HepG2 (cell line): ENCODE results near the gene BCKDHB. TPM values are rescaled to one million over a fixed set of nuclear protein-coding genes. Genes with fewer than 3 reads are reported as not detected.

Source experiments
- ATAC-seq: fragments of 200-7000 bp; cut with Tn5 transposase; 3 replicates; pipeline ENCODE4 v1.9.1; 2020; ENCODE audit warnings: mild to moderate bottlenecking, moderate library complexity
- BruUV-seq: library from RNA; stranded (reverse); fragments of 400-500 nt; replicated peaks from 2 replicates; lab custom pipeline; 2021; lab: Mats Ljungman, UMichigan
- CTCF ChIA-PET: fragments of 300-600 bp; formaldehyde crosslinking; extraction: SDS; loops from one replicate; lab custom pipeline; 2021; ENCODE audit warnings: low total read pairs, inconsistent platforms, low intra/inter-chr PET ratio; lab: Yijun Ruan, JAX
- POLR2A ChIA-PET: fragments of 350-600 bp; sonication (Branson Sonifier 250); formaldehyde crosslinking; loops from one replicate; lab custom pipeline; 2020; ENCODE audit warnings: antibody characterized with exemption, inconsistent platforms; lab: Yijun Ruan, JAX
- DNase-seq: peaks from one replicate; pipeline ENCODE4 v3.0.0-alpha.2; 2015; ENCODE audit warnings: low spot score
- FAIRE-seq: peaks from 3 replicates; lab custom pipeline; 2011; peaks lifted over from hg19 to GRCh38; lab: Jason Lieb, UNC
- H2AFZ ChIP-seq: one replicate; pipeline ENCODE4 v1.6.1; 2011; ENCODE audit warnings: low read length, inconsistent platforms
- H3K27ac ChIP-seq: fragments of 300-600 bp; 3 replicates; pipeline ENCODE4 v1.8.0; 2011; ENCODE audit warnings: mixed run types, mild to moderate bottlenecking, mixed read lengths, low read length, inconsistent platforms; ENCODE audit not compliant: insufficient read depth; ENCODE audit errors: extremely low read length
- H3K27me3 ChIP-seq, 2 experiments: fragments of 200-600 bp in 1 of 2; 2 replicates in 1 of 2; 3 replicates in 1 of 2; pipeline versions ENCODE4 v1.6.0 to v1.8.0; 2011; ENCODE audit warnings: low read length in 2 of 2, mild to moderate bottlenecking in 2 of 2, moderate library complexity in 2 of 2, inconsistent platforms in 1 of 2; ENCODE audit not compliant: insufficient read depth in 2 of 2, control insufficient read depth in 1 of 2
- H3K36me3 ChIP-seq, 2 experiments: fragments of 200-600 bp in 1 of 2; replicated peaks in 1 of 2; 2 replicates in 1 of 2; 3 replicates in 1 of 2; pipeline versions ENCODE4 v1.5.1 to v1.8.0; 2011; ENCODE audit warnings: low read length in 2 of 2, inconsistent platforms in 1 of 2; ENCODE audit not compliant: insufficient read depth in 2 of 2, control insufficient read depth in 1 of 2
- H3K4me1 ChIP-seq: 2 replicates; pipeline ENCODE4 v1.5.1; 2012; ENCODE audit warnings: low read length, inconsistent platforms; ENCODE audit not compliant: insufficient read depth
- H3K4me2 ChIP-seq: 2 replicates; pipeline ENCODE4 v1.6.0; 2011; ENCODE audit warnings: low read depth, low read length, inconsistent platforms
- H3K4me3 ChIP-seq, 3 experiments: fragments of 200-600 bp in 1 of 3; sonication (generic), shearing (Covaris generic) in 1 of 3; replicated peaks in 1 of 3; 2 replicates each; pipeline ENCODE4 v1.5.1; 2011 to 2016; ENCODE audit warnings: low read length in 3 of 3, inconsistent platforms in 2 of 3, low read depth in 2 of 3, mild to moderate bottlenecking in 2 of 3, control low read depth in 1 of 3, mixed read lengths in 1 of 3; ENCODE audit not compliant: insufficient read depth in 1 of 3
- H3K79me2 ChIP-seq: one replicate; pipeline ENCODE4 v1.6.1; 2011; ENCODE audit warnings: low read length, inconsistent platforms; ENCODE audit not compliant: insufficient read depth
- H3K9ac ChIP-seq: 2 replicates; pipeline ENCODE4 v1.6.0; 2011; ENCODE audit warnings: mild to moderate bottlenecking, low read depth, low read length, inconsistent platforms; ENCODE audit not compliant: insufficient read depth
- H3K9me3 ChIP-seq: 2 replicates; pipeline ENCODE4 v1.5.1; 2012; ENCODE audit warnings: mild to moderate bottlenecking, low read length
- H4K20me1 ChIP-seq: 2 replicates; pipeline ENCODE4 v1.6.0; 2011; ENCODE audit warnings: inconsistent platforms, mild to moderate bottlenecking, low read length, moderate library complexity; ENCODE audit not compliant: insufficient read depth
- ATRX ChIP-seq: sonication (generic); formaldehyde crosslinking; IDR thresholded peaks from 2 replicates; pipeline ENCODE4 v1.4.0; 2020; ENCODE audit warnings: missing genetic modification reagents, borderline replicate concordance
- ELF1 ChIP-seq: sonication (generic); formaldehyde crosslinking; IDR thresholded peaks from 2 replicates; pipeline ENCODE4 v1.4.0; 2020; ENCODE audit warnings: missing genetic modification reagents
- HES4 ChIP-seq: sonication (generic); formaldehyde crosslinking; IDR thresholded peaks from 2 replicates; pipeline ENCODE4 v1.9.0; 2021; ENCODE audit warnings: mild to moderate bottlenecking, missing genetic modification reagents, borderline replicate concordance
- HNF4A ChIP-seq: sonication (generic); formaldehyde crosslinking; IDR thresholded peaks from 2 replicates; pipeline ENCODE4 v1.4.0; 2020; ENCODE audit warnings: missing genetic modification reagents
- JUN ChIP-seq: sonication (generic); formaldehyde crosslinking; IDR thresholded peaks from 2 replicates; pipeline ENCODE4 v1.4.0; 2020; ENCODE audit warnings: mild to moderate bottlenecking, missing genetic modification reagents
- MAFF ChIP-seq: IDR thresholded peaks from 2 replicates; pipeline ENCODE4 v1.6.1; 2011; ENCODE audit warnings: low read depth, low read length, improper control_type of control experiment
- RBM22 ChIP-seq: fragments of 200-400 bp; formaldehyde crosslinking; optimal IDR thresholded peaks from 2 replicates; pipeline ENCODE3; 2017; ENCODE audit warnings: mild to moderate bottlenecking, low read length, moderate library complexity
- SETDB1 ChIP-seq: sonication (generic); formaldehyde crosslinking; IDR thresholded peaks from 2 replicates; pipeline ENCODE4 v1.5.1; 2020; ENCODE audit warnings: missing genetic modification reagents, mild to moderate bottlenecking, borderline replicate concordance
- ZFP36L2 ChIP-seq: sonication (generic); formaldehyde crosslinking; IDR thresholded peaks from 2 replicates; pipeline ENCODE4 v1.4.0; 2020; ENCODE audit warnings: missing genetic modification reagents
- ZNF430 ChIP-seq: sonication (generic); formaldehyde crosslinking; IDR thresholded peaks from 2 replicates; pipeline ENCODE4 v1.9.0; 2021; ENCODE audit warnings: mild to moderate bottlenecking, missing genetic modification reagents
- ZNF609 ChIP-seq: sonication (generic); formaldehyde crosslinking; IDR thresholded peaks from 2 replicates; pipeline ENCODE4 v1.4.0; 2020; ENCODE audit warnings: mild to moderate bottlenecking, missing genetic modification reagents, borderline replicate concordance
- WGBS: methylation state at CpG from one replicate; pipeline ENCODE4 v1.1.6; 2017; ENCODE audit warnings: low lambda C conversion rate; 5-methylcytosine and 5-hydroxymethylcytosine counted together
- in situ Hi-C: cut with HindIII; loops from 2 replicates; pipeline ENCODE4 v1.10.0; 2017; ENCODE audit warnings: low pct_unique_long_range_greater_than_20kb; ENCODE audit not compliant: extremely low pct_ligation_motif_present
- intact Hi-C: fragments of 100-400 bp; cut with micrococcal nuclease; formaldehyde crosslinking; loops from one replicate; pipeline ENCODE4 v1.10.0; 2022; ENCODE audit not compliant: unreplicated experiment
- polyA plus RNA-seq, 8 experiments: library from polyadenylated mRNA; depleted of rRNA in 3 of 8; stranded (reverse) in 7 of 8; unstranded in 1 of 8; fragments of >200 nt; fragmentation: Illumina TruSeq in 4 of 8; extraction: Trizol in 4 of 8; gene quantifications; 2 replicates each; pipeline versions ENCODE4 v1.2.1 to v1.2.3, GENCODE V29; 2011 to 2016; ENCODE audit warnings: low read depth in 4 of 8, missing spikeins in 1 of 8, mixed read lengths in 1 of 8; ENCODE audit not compliant: insufficient read depth in 1 of 8
- total RNA-seq, 5 experiments: library from RNA; depleted of rRNA; stranded (reverse); fragments of >200 nt; fragmentation: Illumina TruSeq; extraction: Trizol; gene quantifications; 2 replicates each; pipeline ENCODE4 v1.2.3, GENCODE V29; 2016; ENCODE audit warnings: low read depth in 1 of 5

BCKDHB gene
- total and polyA plus RNA-seq, 2 of the 13 experiments (the other 11 are each of a cell fraction or from before 2014, with no cell fraction given), result 10.8 to 13.6 TPM

DNA sequence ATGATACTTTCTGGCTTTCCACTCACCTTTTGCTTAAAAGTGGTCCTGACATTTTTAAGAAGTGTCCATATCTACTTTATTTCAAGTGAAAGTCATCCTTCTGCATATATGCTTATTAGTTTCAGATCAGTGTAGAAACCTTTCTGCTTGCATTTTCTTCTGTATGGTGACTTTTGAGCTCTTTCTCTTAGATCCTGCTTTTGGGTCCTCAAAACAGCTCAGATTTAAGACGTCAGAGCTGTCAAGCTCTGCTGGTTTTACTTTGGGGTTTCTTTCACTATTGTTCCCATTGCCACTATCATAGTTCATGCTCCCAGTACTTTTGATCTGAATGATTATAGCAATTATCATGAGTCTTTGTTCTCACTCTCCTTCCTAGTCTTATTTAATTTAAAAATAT lies 41.7 kb downstream of the BCKDHB start:
- DNase-seq, result no peak
- intact Hi-C loops, result no loop called here
- BruUV-seq, result no TSS peak
- no peak overlapping the region for H2AFZ ChIP-seq
- no peak overlapping the region for H3K4me3 ChIP-seq
- no peak overlapping the region for H3K4me2 ChIP-seq
- H3K79me2 ChIP-seq, result no peaks in the 10 kb centered on the region
- ChIA-PET CTCF (no interaction called here), POLR2A (no interaction called here)
- no peak overlapping the region for H3K27ac ChIP-seq
- H3K9ac ChIP-seq, result no peak overlapping the region
- H3K4me1 ChIP-seq, result no peaks in the 10 kb centered on the region
- no peak for ATAC-seq
- FAIRE-seq, result no peak
- H3K36me3 ChIP-seq, result no peaks in the 10 kb centered on the region; a peak in 1 of 5 replicates
- no peaks in the 10 kb centered on the region for H4K20me1 ChIP-seq
- no peaks in the 10 kb centered on the region for H3K27me3 ChIP-seq
- no peaks in the 10 kb centered on the region for H3K9me3 ChIP-seq
- 95% methylated on average over 1 of the region's 1 CpG for WGBS
- no peak for TF ChIP-seq RBM22
- in situ Hi-C loops, result no loop called here

DNA sequence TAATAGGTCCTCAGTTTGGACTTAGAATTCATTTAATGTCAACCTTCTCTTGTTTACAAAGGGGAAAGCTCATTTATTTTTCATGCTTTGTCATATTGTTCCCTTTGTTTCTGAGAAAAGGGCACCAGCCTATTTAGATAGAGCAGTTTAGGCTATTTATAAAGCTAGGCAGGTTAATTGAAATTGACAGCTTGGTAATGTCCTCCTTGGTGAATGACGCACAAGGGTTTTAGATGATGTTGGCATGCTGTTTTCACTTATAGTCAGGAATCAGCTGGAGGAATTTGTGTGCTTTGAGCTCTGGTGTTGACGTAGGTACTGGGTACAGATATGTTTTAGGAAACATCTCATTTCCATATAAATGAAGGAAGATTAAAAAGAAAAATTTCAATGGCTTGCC lies 45.2 kb downstream of the BCKDHB start:
- Histone ChIP-seq H3K9ac (no peak overlapping the region), H2AFZ (no peak overlapping the region), H4K20me1 (no peaks in the 10 kb centered on the region), H3K36me3 (no peaks in the 10 kb centered on the region; a peak in 1 of 5 replicates), H3K9me3 (no peaks in the 10 kb centered on the region), H3K27ac (no peak overlapping the region), H3K4me3 (no peak overlapping the region), H3K79me2 (no peaks in the 10 kb centered on the region), H3K4me2 (no peak overlapping the region), H3K4me1 (no peaks in the 10 kb centered on the region), H3K27me3 (no peaks in the 10 kb centered on the region)
- no TSS peak for BruUV-seq
- FAIRE-seq (no peak), ATAC-seq (no peak), DNase-seq (no peak)
- intact Hi-C loops, result no loop called here
- ChIA-PET CTCF (no interaction called here), POLR2A (no interaction called here)
- in situ Hi-C loops, result no loop called here
- 92% methylated on average over 2 of the region's 2 CpGs for WGBS
- TF ChIP-seq ZNF430 (CRISPR knock-in tag) (no peak), ZNF609 (CRISPR knock-in tag) (no peak), ATRX (CRISPR knock-in tag) (no peak), JUN (no peak), HNF4A (no peak), ZFP36L2 (CRISPR knock-in tag) (no peak), HES4 (no peak), SETDB1 (CRISPR knock-in tag) (no peak), MAFF (no peak), ELF1 (CRISPR knock-in tag) (no peak)
